HG02610 (cell line): Measurements from ENCODE around the gene F12.
"Not testable (repeated sequence)": the region's sequence is repeated elsewhere in the genome, so short reads cannot be mapped to it uniquely, and the experiment has no call there.

ENCODE experiments used
- ATAC-seq: cut with Tn5 transposase; IDR thresholded peaks from one replicate; pipeline ENCODE4 v1.9.1; 2021; ENCODE audit warnings: mild to moderate bottlenecking, moderate library complexity; ENCODE audit not compliant: unreplicated experiment

F12 gene

GRCh38 chr5:177370488-177371119, 38.8 kb downstream of the F12 start:
- ATAC-seq: no peak

- no peak for ATAC-seq
Measured at GRCh38 chr5:177369645-177370440, 39.5 kb downstream of the F12 start.

GRCh38 chr5:177368869-177369644, 40.3 kb downstream of the F12 start:
- no peak for ATAC-seq

GRCh38 chr5:177367981-177368868, 41.1 kb downstream of the F12 start:
- ATAC-seq: no peak

GRCh38 chr5:177367323-177367848, 42.0 kb downstream of the F12 start:
- no peak for ATAC-seq

GRCh38 chr5:177366528-177367322, 42.6 kb downstream of the F12 start:
- no peak for ATAC-seq

GRCh38 chr5:177365845-177366527, 43.4 kb downstream of the F12 start:
- ATAC-seq: no peak

GRCh38 chr5:177364159-177364962, 45.0 kb downstream of the F12 start:
- ATAC-seq: peak; percentile 47

GRCh38 chr5:177363565-177363964, 45.8 kb downstream of the F12 start:
- no peak for ATAC-seq

- peak; percentile 42 for ATAC-seq
Measured at GRCh38 chr5:177362610-177363507, 46.5 kb downstream of the F12 start.

GRCh38 chr5:177362292-177362609, 47.1 kb downstream of the F12 start:
- ATAC-seq: no peak

GRCh38 chr5:177361418-177362291, 47.7 kb downstream of the F12 start:
- no peak for ATAC-seq

- not testable (repeated sequence) for ATAC-seq
Measured at GRCh38 chr5:177360740-177361139, 48.6 kb downstream of the F12 start.

GRCh38 chr5:177359860-177360259, 49.5 kb downstream of the F12 start:
- ATAC-seq: no peak

- ATAC-seq: no peak
Measured at GRCh38 chr5:177359451-177359851, 49.9 kb downstream of the F12 start.

- ATAC-seq: no peak
Measured at GRCh38 chr5:177358370-177358819, 51.0 kb downstream of the F12 start.
